H1 (cell line): Measurements from ENCODE around the gene TCF20.

ENCODE experiments used
- CTCF ChIP-seq, 3 experiments: IDR thresholded peaks; 1 replicate in 2 of 3; 2 replicates in 1 of 3; pipeline versions ENCODE4 v1.5.1 to v1.6.1; 2011; ENCODE audit warnings: low read length in 3 of 3, mild to moderate bottlenecking in 3 of 3, inconsistent platforms in 2 of 3, low read depth in 1 of 3, moderate library complexity in 1 of 3; ENCODE audit not compliant: insufficient read depth in 1 of 3; ENCODE audit errors: control extremely low read depth in 1 of 3
- EZH2 ChIP-seq: fragments of 200-600 bp; sonication (generic); IDR thresholded peaks from 2 replicates; pipeline ENCODE4 v1.7.1; 2012; ENCODE audit warnings: low read depth, mild to moderate bottlenecking, moderate library complexity, low read length, inconsistent platforms; ENCODE audit not compliant: severe bottlenecking
- POLR2AphosphoS5 ChIP-seq: IDR thresholded peaks from 2 replicates; pipeline ENCODE4 v1.6.1; 2011; ENCODE audit warnings: low read depth, low read length

GRCh38 chr22:42318967-42319366 is 48.5 kb upstream of the TCF20 start:
- no peak for TF ChIP-seq EZH2
- TF ChIP-seq POLR2AphosphoS5: no peak
- no peak for TF ChIP-seq CTCF (IDR thresholded peaks at IDR 0.05; ENCODE audit: control extremely low read depth in 1 of 3, insufficient read depth in 1 of 3, low read depth in 1 of 3, low read length in 3 of 3)
